ENCODE data around the gene CSPG5.

DNA sequence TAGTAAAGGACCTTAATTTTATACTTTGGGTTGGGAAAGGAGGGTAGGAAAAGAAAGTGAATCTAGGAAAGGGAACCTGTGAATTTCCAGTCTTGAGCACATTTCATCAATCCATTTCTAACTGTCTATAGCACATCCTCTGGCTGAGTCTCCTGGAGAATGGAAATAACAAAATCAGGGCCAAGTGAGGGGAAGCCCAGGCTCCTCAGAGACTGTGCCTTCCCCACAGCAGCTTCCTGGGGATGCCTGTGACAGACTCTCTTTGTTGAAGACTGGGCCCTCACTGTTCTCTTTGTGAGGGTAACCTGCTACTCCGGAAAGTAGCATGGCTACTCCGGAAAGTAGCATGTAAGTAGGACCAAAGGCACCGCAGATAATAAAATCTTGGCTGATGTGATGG lies 22.6 kb upstream of the CSPG5 start:
- TF ChIP-seq, protein P1, sequence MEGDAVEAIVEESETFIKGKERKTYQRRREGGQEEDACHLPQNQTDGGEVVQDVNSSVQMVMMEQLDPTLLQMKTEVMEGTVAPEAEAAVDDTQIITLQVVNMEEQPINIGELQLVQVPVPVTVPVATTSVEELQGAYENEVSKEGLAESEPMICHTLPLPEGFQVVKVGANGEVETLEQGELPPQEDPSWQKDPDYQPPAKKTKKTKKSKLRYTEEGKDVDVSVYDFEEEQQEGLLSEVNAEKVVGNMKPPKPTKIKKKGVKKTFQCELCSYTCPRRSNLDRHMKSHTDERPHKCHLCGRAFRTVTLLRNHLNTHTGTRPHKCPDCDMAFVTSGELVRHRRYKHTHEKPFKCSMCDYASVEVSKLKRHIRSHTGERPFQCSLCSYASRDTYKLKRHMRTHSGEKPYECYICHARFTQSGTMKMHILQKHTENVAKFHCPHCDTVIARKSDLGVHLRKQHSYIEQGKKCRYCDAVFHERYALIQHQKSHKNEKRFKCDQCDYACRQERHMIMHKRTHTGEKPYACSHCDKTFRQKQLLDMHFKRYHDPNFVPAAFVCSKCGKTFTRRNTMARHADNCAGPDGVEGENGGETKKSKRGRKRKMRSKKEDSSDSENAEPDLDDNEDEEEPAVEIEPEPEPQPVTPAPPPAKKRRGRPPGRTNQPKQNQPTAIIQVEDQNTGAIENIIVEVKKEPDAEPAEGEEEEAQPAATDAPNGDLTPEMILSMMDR (IDR thresholded peaks at IDR 0.05): no peak
- no peak for TF ChIP-seq POLR2A (IDR thresholded peaks at IDR 0.05)
- TF ChIP-seq EP300 (IDR thresholded peaks at IDR 0.05): no peak
- TF ChIP-seq POLR2AphosphoS5 (IDR thresholded peaks at IDR 0.05): no peak
